LNCaP clone FGC (cell line): ENCODE results near the gene PXMP4.
A peak's percentile ranks its signal among the peaks of the same experiment; 100 is the strongest.

Source experiments
- DNase-seq: peaks from one replicate; pipeline ENCODE4 v3.0.0-alpha.2; 2011; ENCODE audit warnings: low read depth
- H3K4me3 ChIP-seq: 2 replicates; pipeline ENCODE4 v1.5.1; 2011; ENCODE audit warnings: mild to moderate bottlenecking, low read depth, low read length, control low read depth
- TF ChIP-seq, protein P1 (sequence below): IDR thresholded peaks from 2 replicates; pipeline ENCODE4 v1.5.1; 2012; ENCODE audit warnings: mild to moderate bottlenecking; ENCODE audit not compliant: control insufficient read depth, insufficient read depth; ENCODE audit errors: extremely low read depth

The PXMP4 gene

DNA sequence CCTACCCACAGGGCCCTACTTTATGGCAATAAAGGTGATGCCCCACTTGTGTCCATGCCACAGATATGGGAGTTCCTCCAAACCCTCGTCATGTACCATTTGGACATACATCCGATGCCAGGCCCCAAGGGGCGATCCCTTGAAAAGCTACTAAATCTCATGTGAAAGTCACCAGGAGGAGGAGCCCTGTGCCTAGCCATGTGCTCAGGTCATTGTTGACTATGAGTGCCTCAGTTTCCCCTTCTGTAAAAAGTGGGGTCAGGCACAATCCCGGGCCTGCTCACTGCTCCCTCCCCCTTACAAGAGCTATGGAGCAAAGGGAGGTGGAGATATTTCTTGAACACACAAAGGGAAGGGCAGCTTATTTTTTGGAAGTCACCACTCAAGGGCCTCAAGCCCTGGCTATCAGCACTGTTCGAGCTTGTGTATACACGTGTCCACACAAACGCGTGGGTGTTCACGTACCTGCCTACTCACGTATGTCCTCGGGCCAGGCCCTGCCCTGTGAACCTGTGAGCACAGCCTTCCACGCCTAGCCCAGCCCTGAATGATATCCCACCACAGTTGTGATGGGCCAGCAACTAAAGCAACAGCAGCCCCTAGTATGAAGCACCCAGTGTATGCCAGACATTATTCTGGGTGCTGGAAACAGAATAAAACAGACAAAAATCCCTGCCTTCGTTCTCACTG, 51.5 kb downstream of the PXMP4 start:
- TF ChIP-seq, protein P1, sequence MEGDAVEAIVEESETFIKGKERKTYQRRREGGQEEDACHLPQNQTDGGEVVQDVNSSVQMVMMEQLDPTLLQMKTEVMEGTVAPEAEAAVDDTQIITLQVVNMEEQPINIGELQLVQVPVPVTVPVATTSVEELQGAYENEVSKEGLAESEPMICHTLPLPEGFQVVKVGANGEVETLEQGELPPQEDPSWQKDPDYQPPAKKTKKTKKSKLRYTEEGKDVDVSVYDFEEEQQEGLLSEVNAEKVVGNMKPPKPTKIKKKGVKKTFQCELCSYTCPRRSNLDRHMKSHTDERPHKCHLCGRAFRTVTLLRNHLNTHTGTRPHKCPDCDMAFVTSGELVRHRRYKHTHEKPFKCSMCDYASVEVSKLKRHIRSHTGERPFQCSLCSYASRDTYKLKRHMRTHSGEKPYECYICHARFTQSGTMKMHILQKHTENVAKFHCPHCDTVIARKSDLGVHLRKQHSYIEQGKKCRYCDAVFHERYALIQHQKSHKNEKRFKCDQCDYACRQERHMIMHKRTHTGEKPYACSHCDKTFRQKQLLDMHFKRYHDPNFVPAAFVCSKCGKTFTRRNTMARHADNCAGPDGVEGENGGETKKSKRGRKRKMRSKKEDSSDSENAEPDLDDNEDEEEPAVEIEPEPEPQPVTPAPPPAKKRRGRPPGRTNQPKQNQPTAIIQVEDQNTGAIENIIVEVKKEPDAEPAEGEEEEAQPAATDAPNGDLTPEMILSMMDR, result no peak
- peak overlapping the region; percentile 62; the same call in 1 of the 2 replicates for H3K4me3 ChIP-seq
- DNase-seq, result no peak

DNA sequence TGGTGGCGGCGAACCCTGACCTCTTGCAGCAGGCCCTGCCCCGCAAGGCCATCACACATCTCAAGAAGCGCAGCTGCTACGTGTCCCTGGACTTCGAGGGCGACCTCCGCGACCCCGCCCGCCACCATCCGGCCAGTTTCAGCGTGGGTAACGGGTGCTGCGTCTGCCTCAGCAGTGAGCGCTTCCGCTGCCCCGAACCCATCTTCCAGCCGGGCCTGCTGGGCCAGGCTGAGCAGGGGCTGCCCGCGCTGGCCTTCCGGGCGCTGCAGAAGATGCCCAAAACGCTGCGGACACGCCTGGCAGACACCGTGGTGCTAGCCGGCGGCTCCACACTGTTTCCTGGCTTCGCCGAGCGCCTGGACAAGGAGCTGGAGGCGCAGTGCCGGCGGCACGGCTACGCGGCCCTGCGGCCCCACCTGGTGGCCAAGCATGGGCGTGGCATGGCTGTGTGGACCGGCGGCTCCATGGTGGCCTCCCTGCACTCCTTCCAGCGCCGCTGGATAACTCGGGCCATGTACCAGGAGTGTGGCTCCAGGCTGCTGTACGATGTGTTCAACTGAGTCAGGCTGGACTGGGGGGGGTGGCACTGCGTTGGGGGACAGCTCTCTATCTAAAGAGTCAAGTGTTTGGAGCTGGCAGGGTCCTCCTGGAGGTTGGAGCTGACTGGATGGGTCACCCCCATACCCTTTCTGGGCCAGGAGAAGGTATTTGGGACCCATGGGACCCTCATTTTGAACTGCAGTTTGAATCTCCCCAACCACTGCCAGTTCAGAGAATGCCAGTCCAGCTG, 52.2 kb downstream of the PXMP4 start:
- H3K4me3 ChIP-seq, result peak overlapping the region; percentile 62
- TF ChIP-seq, protein P1, result peak; percentile 96
- DNase-seq, result peak; percentile 60

DNA sequence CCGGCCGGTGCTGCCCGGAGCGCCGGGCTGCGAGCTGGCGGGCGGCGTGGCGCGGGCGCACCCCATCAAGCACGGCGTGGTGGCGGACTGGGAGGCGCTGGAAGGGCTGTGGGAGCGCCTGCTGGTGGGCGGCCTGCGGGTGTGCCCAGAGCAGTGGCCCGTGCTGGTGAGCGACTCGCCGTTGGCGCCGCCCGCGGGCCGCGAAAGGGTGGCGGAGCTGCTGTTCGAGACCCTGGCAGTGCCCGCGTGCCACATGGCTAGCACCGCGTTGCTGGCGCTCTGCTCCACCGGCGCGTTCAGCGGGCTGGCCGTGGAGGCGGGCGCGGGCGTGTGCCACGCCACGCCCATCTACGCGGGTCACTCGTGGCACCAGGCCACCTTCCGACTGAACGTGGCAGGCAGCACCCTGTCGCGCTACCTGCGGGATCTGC, 52.9 kb downstream of the PXMP4 start:
- peak overlapping the region; percentile 62 for H3K4me3 ChIP-seq
- DNase-seq, result peak; percentile 58
- TF ChIP-seq, protein P1, result peak; percentile 33; the same call in 1 of the 2 replicates

DNA sequence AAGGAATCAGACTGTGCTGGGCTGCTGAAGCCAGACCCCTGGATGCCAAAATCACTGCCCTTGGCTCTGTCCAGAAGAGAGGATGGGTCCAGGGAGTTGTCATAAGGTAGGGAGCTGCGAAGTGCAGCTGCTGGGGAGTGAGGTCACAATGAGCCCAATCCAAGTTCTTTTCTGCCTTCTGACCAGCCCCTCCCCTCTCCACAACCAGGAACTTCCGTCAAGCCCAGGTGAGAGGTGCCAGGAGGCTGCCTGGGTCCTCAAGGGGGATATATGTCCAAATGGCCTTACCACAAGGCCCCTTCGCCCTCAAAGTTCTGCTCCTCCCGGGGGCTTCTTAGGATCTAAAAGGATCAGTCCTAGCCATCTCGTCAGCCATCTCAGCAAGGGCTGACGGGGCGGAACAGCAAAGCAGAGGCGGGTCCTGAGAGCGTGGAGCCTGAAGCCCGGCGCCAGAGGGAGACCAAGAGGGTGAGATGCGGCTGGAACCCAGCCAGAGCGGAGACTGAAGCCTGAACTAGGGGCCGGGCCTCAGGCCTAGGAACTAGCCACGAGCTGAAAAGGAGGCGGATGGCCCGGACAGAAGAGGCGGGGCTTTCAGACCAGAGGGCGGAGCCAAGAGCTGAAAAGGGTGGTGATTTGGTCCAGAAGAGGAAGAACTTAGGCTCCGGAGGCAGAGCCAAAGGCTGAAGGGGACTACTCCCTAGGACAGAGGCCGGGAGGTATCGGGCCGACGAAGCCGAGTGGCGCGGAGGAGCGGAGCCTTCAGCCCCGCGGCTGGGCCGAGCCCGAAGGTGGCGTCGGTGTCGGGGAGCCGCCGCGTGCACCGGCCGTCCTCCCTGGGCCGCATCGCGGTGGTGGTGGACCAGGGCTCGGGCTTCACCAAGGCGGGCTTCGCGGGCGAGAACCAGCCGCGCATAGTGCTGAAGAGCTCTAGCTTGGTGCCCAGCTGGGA, 53.5 kb downstream of the PXMP4 start, which contains the start of gene ACTL10:
Gene ACTL10 (plus strand): TSS at position 651 of the 952 bp plus-strand sequence. CDS start 555 bp downstream, outside the sequence.
- peak within 1 kb of the TSS; percentile 62 for H3K4me3 ChIP-seq
- peak; percentile 98 for DNase-seq
- TF ChIP-seq, protein P1, result peak; percentile 40

DNA sequence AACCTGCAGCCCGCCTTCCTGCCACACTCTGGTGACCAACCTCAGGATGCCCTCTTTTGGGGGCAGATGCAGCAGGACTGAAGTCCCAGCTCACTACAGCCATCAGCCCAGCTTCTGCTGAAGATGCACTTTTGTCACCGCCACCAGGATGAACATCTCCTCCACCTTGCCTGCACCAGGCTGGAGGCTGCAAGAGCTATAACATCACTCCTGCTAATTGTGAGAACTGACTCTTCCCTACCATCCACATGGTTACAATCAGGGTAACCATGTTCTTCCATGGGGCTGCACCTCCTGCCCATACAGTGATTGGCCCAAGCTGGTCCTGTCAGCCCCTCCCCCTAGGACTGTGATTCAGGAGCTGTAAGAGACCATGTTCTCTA, 55.4 kb downstream of the PXMP4 start:
- no peak for DNase-seq
- TF ChIP-seq, protein P1, result no peak
- no peak overlapping the region for H3K4me3 ChIP-seq

DNA sequence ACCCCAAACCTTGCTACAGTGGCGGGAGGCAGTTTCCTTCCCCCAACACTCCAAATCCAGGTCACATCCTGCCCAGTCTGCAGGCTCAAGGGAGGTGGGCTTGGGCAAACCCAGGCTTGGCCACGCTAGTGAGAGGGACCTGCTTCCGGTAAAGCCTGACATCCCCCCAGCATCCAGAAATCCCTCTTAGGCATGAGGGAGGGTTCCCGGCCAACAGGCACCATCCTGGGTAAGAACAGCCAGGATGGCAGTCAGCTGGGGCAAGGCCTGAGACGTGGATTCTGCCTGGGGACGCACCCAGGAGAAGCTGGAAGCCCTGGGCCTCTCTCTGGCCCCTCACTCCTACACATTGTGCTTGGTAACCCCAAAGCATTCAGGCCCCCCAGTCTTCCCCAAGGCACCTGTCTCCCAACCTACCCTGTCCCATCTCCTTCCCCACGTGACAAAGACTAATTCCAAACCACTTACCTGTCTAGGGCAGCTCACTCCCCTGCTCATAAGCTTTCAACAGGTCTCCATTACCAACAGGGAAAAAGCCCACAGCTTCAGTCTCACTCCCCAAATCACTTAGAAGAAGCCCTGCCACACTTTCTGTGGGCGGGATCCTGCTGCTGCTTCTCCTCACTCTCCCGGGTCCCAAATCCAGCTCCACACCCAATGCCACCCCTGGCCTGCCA, 55.9 kb downstream of the PXMP4 start:
- TF ChIP-seq, protein P1, result no peak
- DNase-seq, result no peak
- H3K4me3 ChIP-seq, result peak overlapping the region; percentile 72
